Neural progenitor cell (in vitro differentiated cells): Measurements from ENCODE around the gene CLDN1. TPM values are rescaled to one million over a fixed set of nuclear protein-coding genes. Genes with fewer than 3 reads are reported as not detected.

Experiments
- DNase-seq: peaks from one replicate; pipeline ENCODE4 v3.0.0-alpha.2; 2016; ENCODE audit warnings: low spot score
- H2AFZ ChIP-seq: fragments of 200-600 bp; sonication (generic); replicated peaks from 2 replicates; pipeline ENCODE4 v1.6.1; 2016; ENCODE audit warnings: antibody characterized with exemption
- H3F3A ChIP-seq: fragments of 200-600 bp; sonication (generic); 2 replicates; pipeline ENCODE4 v1.6.1; 2016; ENCODE audit warnings: antibody characterized with exemption, low read depth
- H3K27ac ChIP-seq: fragments of 200-600 bp; sonication (generic); 2 replicates; pipeline ENCODE4 v1.5.1; 2016; ENCODE audit warnings: mild to moderate bottlenecking
- H3K27me3 ChIP-seq: fragments of 200-600 bp; sonication (generic); 2 replicates; pipeline ENCODE4 v1.6.1; 2016; ENCODE audit warnings: mild to moderate bottlenecking, moderate library complexity
- H3K36me3 ChIP-seq: fragments of 200-600 bp; sonication (generic); 2 replicates; pipeline ENCODE4 v1.5.1; 2016
- H3K4me1 ChIP-seq: fragments of 200-600 bp; sonication (generic); 2 replicates; pipeline ENCODE4 v1.6.1; 2016; ENCODE audit warnings: mixed run types
- H3K4me2 ChIP-seq: fragments of 200-600 bp; sonication (generic); 2 replicates; pipeline ENCODE4 v1.6.1; 2016
- H3K4me3 ChIP-seq: fragments of 200-600 bp; sonication (generic); 2 replicates; pipeline ENCODE4 v1.5.1; 2016
- H3K79me2 ChIP-seq: fragments of 200-600 bp; sonication (generic); 2 replicates; pipeline ENCODE4 v1.6.1; 2016; ENCODE audit warnings: low read depth
- H3K9ac ChIP-seq: fragments of 200-600 bp; sonication (generic); 2 replicates; pipeline ENCODE4 v1.6.1; 2016
- H3K9me3 ChIP-seq: fragments of 200-600 bp; sonication (generic); 2 replicates; pipeline ENCODE4 v1.5.1; 2016; ENCODE audit warnings: low read depth
- H4K20me1 ChIP-seq: fragments of 200-600 bp; sonication (generic); 2 replicates; pipeline ENCODE4 v1.6.1; 2016; ENCODE audit warnings: low read depth
- H3K27ac Mint-ChIP-seq: 3 replicates; pipeline ENCODE4 v1.8.0; 2021; ENCODE audit warnings: mixed read lengths
- H3K27me3 Mint-ChIP-seq: 2 replicates; pipeline ENCODE4 v1.8.0; 2022; ENCODE audit warnings: low read depth, mild to moderate bottlenecking, inconsistent platforms, moderate library complexity, mixed read lengths; ENCODE audit not compliant: insufficient read depth
- H3K36me3 Mint-ChIP-seq: 3 replicates; pipeline ENCODE4 v1.8.0; 2021; ENCODE audit warnings: mixed read lengths
- H3K4me1 Mint-ChIP-seq: 3 replicates; pipeline ENCODE4 v1.8.0; 2021; ENCODE audit warnings: mixed read lengths
- H3K4me3 Mint-ChIP-seq: 3 replicates; pipeline ENCODE4 v1.8.0; 2021; ENCODE audit warnings: mild to moderate bottlenecking, moderate library complexity, mixed read lengths
- H3K9me3 Mint-ChIP-seq: 3 replicates; pipeline ENCODE4 v1.8.0; 2020; ENCODE audit warnings: mixed read lengths
- EZH2 ChIP-seq: fragments of 200-600 bp; sonication (generic); IDR thresholded peaks from 2 replicates; pipeline ENCODE4 v1.6.1; 2017; ENCODE audit warnings: antibody characterized with exemption, mild to moderate bottlenecking, moderate library complexity
- EZH2phosphoT487 ChIP-seq: fragments of 200-600 bp; sonication (generic); IDR thresholded peaks from 2 replicates; pipeline ENCODE4 v1.6.1; 2017; ENCODE audit warnings: antibody characterized with exemption
- total RNA-seq: library from RNA; depleted of rRNA; stranded (reverse); fragments of >200 nt; gene quantifications from 2 replicates; pipeline ENCODE4 v1.2.3, GENCODE V29; 2015; ENCODE audit warnings: low replicate concordance
- TF ChIP-seq, protein P1 (sequence below): fragments of 200-600 bp; sonication (generic); IDR thresholded peaks from 2 replicates; pipeline ENCODE4 v1.5.1; 2017; ENCODE audit warnings: antibody characterized with exemption, mild to moderate bottlenecking

The CLDN1 gene
- total RNA-seq, 1 donor from 2014 or later = 0.24 TPM

GRCh38 chr3:190314741-190315140 lies 7.5 kb downstream of the CLDN1 start:
- Histone ChIP-seq H3K4me2 (no peak overlapping the region), H3K9ac (no peak overlapping the region), H3K27me3 (no peaks in the 10 kb centered on the region), H2AFZ (no peak overlapping the region), H3F3A (no peaks in the 10 kb centered on the region), H3K4me1 (no peaks in the 10 kb centered on the region), H3K9me3 (no peaks in the 10 kb centered on the region), H4K20me1 (no peaks in the 10 kb centered on the region), H3K27ac (no peak overlapping the region), H3K36me3 (no peaks in the 10 kb centered on the region), H3K4me3 (no peak overlapping the region), H3K79me2 (no peaks in the 10 kb centered on the region)
- H3K36me3 Mint-ChIP-seq = peaks cover 7% of the 10 kb centered on the region
- no peak for DNase-seq
- peaks cover 20% of the 10 kb centered on the region for H3K4me1 Mint-ChIP-seq
- H3K9me3 Mint-ChIP-seq = peaks cover 3% of the 10 kb centered on the region
- H3K4me3 Mint-ChIP-seq = no peak overlapping the region
- TF ChIP-seq, protein P1, sequence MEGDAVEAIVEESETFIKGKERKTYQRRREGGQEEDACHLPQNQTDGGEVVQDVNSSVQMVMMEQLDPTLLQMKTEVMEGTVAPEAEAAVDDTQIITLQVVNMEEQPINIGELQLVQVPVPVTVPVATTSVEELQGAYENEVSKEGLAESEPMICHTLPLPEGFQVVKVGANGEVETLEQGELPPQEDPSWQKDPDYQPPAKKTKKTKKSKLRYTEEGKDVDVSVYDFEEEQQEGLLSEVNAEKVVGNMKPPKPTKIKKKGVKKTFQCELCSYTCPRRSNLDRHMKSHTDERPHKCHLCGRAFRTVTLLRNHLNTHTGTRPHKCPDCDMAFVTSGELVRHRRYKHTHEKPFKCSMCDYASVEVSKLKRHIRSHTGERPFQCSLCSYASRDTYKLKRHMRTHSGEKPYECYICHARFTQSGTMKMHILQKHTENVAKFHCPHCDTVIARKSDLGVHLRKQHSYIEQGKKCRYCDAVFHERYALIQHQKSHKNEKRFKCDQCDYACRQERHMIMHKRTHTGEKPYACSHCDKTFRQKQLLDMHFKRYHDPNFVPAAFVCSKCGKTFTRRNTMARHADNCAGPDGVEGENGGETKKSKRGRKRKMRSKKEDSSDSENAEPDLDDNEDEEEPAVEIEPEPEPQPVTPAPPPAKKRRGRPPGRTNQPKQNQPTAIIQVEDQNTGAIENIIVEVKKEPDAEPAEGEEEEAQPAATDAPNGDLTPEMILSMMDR = no peak
- TF ChIP-seq EZH2 (no peak), EZH2phosphoT487 (no peak)
- H3K27ac Mint-ChIP-seq = no peak overlapping the region
- H3K27me3 Mint-ChIP-seq = peaks cover 5% of the 10 kb centered on the region

- no peak overlapping the region for H3K4me2 ChIP-seq
- H3K4me3 ChIP-seq = no peak overlapping the region
- no peak overlapping the region for H3K4me3 Mint-ChIP-seq
- no peaks in the 10 kb centered on the region for H3K79me2 ChIP-seq
- no peaks in the 10 kb centered on the region for H3K9me3 ChIP-seq
- no peak overlapping the region for H3K27ac Mint-ChIP-seq
- H2AFZ ChIP-seq = no peak overlapping the region
- peaks cover 3% of the 10 kb centered on the region for H3K9me3 Mint-ChIP-seq
- no peaks in the 10 kb centered on the region for H3K36me3 ChIP-seq
- TF ChIP-seq EZH2phosphoT487 (no peak), EZH2 (no peak)
- TF ChIP-seq, protein P1 = no peak
- no peaks in the 10 kb centered on the region for H3K4me1 ChIP-seq
- no peaks in the 10 kb centered on the region for H3K27me3 ChIP-seq
- no peaks in the 10 kb centered on the region for H4K20me1 ChIP-seq
- H3K27me3 Mint-ChIP-seq = no peaks in the 10 kb centered on the region
- DNase-seq = no peak
- H3K27ac ChIP-seq = no peak overlapping the region
- no peaks in the 10 kb centered on the region for H3F3A ChIP-seq
- no peak overlapping the region for H3K9ac ChIP-seq
- H3K36me3 Mint-ChIP-seq = peaks cover 12% of the 10 kb centered on the region
- H3K4me1 Mint-ChIP-seq = peaks cover 5% of the 10 kb centered on the region
Observed at GRCh38 chr3:190309414-190309813, 12.8 kb downstream of the CLDN1 start.

DNA sequence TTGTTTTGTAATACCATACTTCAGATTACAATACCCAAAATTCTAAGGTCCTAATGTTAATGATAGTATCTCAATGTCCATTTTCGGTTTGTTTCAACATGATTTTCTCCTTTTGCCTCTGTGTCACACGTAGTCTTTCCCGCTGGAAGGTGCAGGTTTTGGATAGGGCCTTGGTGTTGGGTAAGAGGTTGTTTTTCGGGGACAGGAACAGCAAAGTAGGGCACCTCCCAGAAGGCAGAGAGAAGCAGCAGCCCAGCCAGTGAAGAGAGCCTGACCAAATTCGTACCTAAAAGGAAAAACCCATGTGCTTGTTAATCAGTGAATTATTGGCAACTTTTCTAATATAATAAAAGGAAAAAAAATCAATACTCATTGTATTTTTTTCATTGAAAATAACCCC lies 14.1 kb downstream of the CLDN1 start:
- no peaks in the 10 kb centered on the region for H4K20me1 ChIP-seq
- H3K4me1 Mint-ChIP-seq = peaks cover 5% of the 10 kb centered on the region
- H3K4me2 ChIP-seq = no peak overlapping the region
- no peaks in the 10 kb centered on the region for H3K9me3 ChIP-seq
- no peak overlapping the region for H3K27ac ChIP-seq
- H3K9ac ChIP-seq = no peak overlapping the region
- H3K27ac Mint-ChIP-seq = no peak overlapping the region
- H2AFZ ChIP-seq = no peak overlapping the region
- TF ChIP-seq, protein P1 = no peak
- TF ChIP-seq EZH2phosphoT487 (no peak), EZH2 (no peak)
- no peaks in the 10 kb centered on the region for H3K4me1 ChIP-seq
- H3K79me2 ChIP-seq = no peaks in the 10 kb centered on the region
- H3K4me3 ChIP-seq = no peak overlapping the region
- H3K36me3 ChIP-seq = no peaks in the 10 kb centered on the region
- no peaks in the 10 kb centered on the region for H3F3A ChIP-seq
- no peak for DNase-seq
- H3K9me3 Mint-ChIP-seq = no peaks in the 10 kb centered on the region
- H3K36me3 Mint-ChIP-seq = peaks cover 11% of the 10 kb centered on the region
- no peaks in the 10 kb centered on the region for H3K27me3 ChIP-seq
- no peak overlapping the region for H3K4me3 Mint-ChIP-seq
- H3K27me3 Mint-ChIP-seq = no peaks in the 10 kb centered on the region
